ENCODE data around the gene OR52M1. TPM values are rescaled to one million over a fixed set of nuclear protein-coding genes. Genes with fewer than 3 reads are reported as not detected.

OR52M1 gene
- polyA plus RNA-seq, 1 donor: not detected

DNA sequence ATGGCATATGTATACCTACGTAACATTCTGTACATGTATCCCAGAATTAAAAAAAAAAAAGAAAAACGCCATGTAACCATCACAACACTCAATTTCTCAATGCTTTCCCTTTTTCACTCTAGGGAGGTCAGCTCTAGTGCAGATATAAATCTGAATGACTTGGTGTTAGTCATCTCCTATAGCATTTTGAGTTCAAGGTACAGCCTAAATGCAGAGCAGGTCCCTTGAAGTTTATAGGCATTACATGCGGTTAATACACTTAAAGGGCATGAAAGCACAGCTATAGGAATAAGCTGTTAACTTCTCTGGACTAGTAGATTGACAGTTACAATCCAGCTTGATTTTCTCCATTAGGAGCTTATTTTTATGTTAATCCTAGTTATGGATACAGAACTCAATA, 20.4 kb downstream of the OR52M1 start:
- DNase-seq: no peak

DNA sequence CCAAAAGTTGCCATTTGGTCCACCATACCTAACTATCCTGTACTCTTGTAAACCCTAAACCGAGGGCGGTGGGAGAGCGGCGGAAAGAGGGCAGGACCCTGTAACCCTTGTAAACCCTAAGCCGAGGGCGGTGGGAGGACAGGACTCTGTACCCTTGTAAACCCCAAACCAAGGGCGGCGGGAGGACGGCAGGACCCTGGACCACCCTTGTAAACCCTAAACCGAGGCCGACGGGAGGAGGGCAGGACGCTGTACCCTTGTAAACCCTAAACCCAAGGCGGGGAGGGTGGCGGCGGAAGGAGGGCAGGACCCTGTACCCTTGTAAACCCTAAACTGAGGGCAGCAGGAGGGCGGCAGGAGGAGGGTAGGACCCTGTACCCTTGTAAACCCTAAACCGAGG, 24.1 kb downstream of the OR52M1 start:
- DNase-seq: no peak

DNA sequence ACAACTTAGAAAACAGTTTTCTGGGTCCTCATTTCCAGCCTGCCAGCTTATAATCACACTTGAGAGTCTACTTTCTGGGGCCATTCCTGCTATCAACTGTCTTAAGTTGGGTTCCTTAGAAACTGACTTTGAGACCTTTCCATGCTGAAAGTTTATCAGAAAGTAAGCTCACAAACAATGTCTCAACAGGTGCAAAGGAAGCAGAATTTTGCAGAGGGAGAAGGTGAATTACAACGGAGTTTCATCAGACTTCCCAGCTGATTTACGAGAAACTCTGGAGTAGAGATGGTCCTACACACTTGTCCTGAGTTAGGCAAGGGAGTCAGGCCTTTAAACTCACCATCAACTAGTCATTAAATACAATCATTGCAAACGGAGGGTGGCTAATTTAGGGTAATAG, 31.9 kb downstream of the OR52M1 start:
- DNase-seq: no peak

DNA sequence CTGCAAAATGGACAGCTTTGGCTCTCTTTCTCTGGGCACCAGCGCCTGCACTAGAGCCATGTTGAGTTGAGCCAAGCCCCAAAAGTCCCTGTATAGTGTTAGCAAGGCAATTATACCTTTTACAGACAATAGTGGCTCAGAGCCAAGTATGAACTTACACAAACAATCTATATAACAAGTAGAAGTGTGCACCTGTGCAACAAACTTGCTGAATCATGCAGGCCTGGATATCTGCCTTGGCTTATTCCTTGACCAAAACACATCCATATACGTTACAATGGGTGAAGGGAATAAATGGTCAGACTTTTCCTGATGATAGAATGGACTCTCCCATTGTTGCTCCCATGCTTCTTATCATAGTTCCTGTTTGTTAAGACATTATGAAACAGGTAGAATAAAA, 32.8 kb downstream of the OR52M1 start:
- DNase-seq: no peak

DNA sequence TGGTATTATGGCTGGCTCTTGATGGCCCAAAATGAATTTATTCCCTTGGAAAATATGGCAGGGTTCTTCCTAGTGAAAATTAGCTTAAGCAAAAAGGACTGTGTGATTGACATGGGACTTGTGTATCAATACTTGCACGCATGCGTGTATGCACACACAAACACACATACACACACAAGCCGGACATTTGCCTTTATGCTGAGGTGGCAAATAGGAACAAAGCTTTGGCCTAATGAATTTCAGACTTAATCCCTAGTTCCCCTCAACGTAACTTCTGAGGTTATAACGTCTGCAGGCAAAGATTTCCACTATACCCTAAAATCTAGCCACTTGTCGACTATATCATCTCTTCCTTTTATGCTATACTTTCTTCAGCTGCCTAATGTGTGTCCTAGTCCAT, 33.6 kb downstream of the OR52M1 start:
- no peak for DNase-seq

DNA sequence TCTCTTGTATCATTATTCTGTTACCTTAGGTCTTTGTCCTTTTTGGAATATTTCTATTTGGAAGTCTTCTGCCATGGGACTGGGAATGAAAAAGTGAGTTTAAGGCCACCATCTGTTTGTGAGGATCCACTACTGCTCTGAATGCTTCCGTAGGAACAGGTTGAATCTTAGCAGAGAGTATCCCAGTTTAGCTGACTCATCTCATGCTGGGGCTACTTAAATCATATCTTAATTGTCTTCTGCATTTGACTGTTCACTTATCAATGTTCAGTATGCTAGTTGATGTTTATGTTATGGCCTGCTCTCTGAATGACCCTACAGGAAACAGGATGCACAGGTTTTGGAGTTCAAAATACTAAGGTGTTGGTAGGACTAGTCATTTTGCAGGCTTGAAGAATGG, 35.1 kb downstream of the OR52M1 start:
- no peak for DNase-seq

DNA sequence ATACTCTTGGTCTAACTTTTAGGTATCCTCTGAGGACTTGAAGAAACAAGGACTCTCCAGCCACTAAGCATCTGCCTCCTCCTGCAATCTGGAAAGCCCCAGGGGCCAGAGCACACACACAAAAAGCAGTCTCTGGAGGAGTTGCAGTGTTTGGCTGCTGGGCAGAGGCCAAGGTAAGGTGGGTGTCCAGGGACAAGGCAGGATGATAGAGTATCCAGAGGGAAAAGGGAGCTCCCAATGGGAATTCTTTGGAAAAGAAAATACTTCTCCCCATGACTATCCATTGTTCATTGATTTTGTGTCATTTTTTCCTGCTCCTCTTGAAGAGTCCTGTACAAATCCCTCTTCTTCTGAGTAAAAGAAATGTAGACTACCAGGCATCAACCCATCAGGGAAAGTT, 36.5 kb downstream of the OR52M1 start, which contains the start of gene OR52I2:
OR52I2 (plus strand) TSS at position 301 of the 400 bp plus-strand sequence.
- DNase-seq: no peak

DNA sequence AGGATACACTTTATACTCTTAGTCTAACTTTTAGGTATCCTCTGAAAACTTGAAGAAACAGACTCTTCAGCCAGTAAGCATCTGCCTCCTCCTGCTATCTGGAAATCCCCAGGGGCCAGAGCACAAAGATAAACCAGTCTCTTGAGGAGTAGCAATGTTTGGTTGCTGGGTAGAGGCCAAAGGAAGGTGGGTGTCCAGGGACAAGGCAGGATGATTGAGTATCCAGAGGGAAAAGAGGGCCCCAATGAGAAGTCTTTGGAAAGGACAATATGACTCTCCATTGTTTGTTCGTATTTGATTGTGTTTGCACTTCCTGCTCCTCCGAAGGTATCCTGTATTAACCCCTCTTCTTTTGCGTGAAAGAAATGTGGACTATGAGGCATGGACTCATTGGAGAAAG, 44.0 kb downstream of the OR52M1 start:
- DNase-seq: no peak

DNA sequence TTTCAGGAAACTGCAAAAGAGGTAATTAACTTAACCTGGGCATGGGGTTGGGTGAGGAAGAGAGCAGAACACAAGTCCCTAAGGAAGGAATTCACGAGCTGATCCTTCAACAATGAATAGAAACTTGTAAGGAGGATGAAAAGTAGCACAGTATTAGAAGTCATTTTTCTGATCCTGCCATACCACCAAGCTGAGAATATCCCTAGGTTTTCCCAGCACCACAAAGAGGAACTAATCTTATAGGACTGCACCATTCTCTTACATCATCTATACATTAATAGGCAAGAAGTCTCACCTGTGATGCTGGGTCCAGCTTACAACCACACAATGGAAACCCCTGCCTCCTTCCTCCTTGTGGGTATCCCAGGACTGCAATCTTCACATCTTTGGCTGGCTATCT, 48.7 kb downstream of the OR52M1 start, which contains the start of gene OR52I1:
OR52I1 (plus strand) TSS at position 301 of the 400 bp plus-strand sequence; CDS start at position 301, 0 bp downstream.
- DNase-seq: no peak

Other genes with a start within 250 kb of the OR52M1 start
- not detected for gene OR52B4, start 176.8 kb upstream of the OR52M1 start, polyA plus RNA-seq (ENCODE audit: insufficient read length)
- 21.9 TPM for gene TRIM21, start 151.5 kb upstream of the OR52M1 start, polyA plus RNA-seq (ENCODE audit: insufficient read length)
- not detected for gene OR52K2, start 95.9 kb upstream of the OR52M1 start, polyA plus RNA-seq (ENCODE audit: insufficient read length)
- 0.25 TPM for gene OR52K1, start 62.5 kb upstream of the OR52M1 start, polyA plus RNA-seq (ENCODE audit: insufficient read length)
- 0.03 TPM for gene OR52I2, start 36.6 kb downstream of the OR52M1 start, polyA plus RNA-seq (ENCODE audit: insufficient read length)
- not detected for gene OR52I1, start 48.8 kb downstream of the OR52M1 start, polyA plus RNA-seq (ENCODE audit: insufficient read length)
- 25.4 TPM for gene TRIM68, start 63.0 kb downstream of the OR52M1 start, polyA plus RNA-seq (ENCODE audit: insufficient read length)
- gene OR51D1, start 92.3 kb downstream of the OR52M1 start, polyA plus RNA-seq (ENCODE audit: insufficient read length): not detected
- gene OR51E1, start 98.8 kb downstream of the OR52M1 start, polyA plus RNA-seq (ENCODE audit: insufficient read length): 1.7 TPM
- gene OR51E2, start 152.7 kb downstream of the OR52M1 start, polyA plus RNA-seq (ENCODE audit: insufficient read length): 1.3 TPM
- 0.27 TPM for gene MMP26, start 159.6 kb downstream of the OR52M1 start, polyA plus RNA-seq (ENCODE audit: insufficient read length)
- gene OR51F1, start 224.7 kb downstream of the OR52M1 start, polyA plus RNA-seq (ENCODE audit: insufficient read length): not detected

Measured in left kidney (tissue), 2 donors.